PFSK-1 (cell line): Measurements from ENCODE around the gene BBIP1.

Source experiments
- POLR2AphosphoS5 ChIP-seq: IDR thresholded peaks from 2 replicates; pipeline ENCODE4 v1.6.1; 2012; ENCODE audit warnings: low read depth, mild to moderate bottlenecking, control low read depth, low read length, moderate library complexity
- SIN3A ChIP-seq: IDR thresholded peaks from 2 replicates; pipeline ENCODE4 v1.6.1; 2012; ENCODE audit warnings: mild to moderate bottlenecking, low read length, moderate library complexity, borderline replicate concordance; ENCODE audit not compliant: insufficient read depth
- TAF1 ChIP-seq: IDR thresholded peaks from 2 replicates; pipeline ENCODE4 v1.6.1; 2012; ENCODE audit warnings: low read length, control low read depth, borderline replicate concordance; ENCODE audit not compliant: insufficient read depth
- TF ChIP-seq, protein P1 (sequence below), 2 experiments: IDR thresholded peaks; 2 replicates each; pipeline versions ENCODE4 v1.6.1 to v1.8.0; 2011 to 2012; ENCODE audit warnings: low read depth in 2 of 2, low read length in 2 of 2, control low read depth in 1 of 2, inconsistent platforms in 1 of 2, mild to moderate bottlenecking in 1 of 2, moderate library complexity in 1 of 2; ENCODE audit not compliant: insufficient read depth in 1 of 2

DNA sequence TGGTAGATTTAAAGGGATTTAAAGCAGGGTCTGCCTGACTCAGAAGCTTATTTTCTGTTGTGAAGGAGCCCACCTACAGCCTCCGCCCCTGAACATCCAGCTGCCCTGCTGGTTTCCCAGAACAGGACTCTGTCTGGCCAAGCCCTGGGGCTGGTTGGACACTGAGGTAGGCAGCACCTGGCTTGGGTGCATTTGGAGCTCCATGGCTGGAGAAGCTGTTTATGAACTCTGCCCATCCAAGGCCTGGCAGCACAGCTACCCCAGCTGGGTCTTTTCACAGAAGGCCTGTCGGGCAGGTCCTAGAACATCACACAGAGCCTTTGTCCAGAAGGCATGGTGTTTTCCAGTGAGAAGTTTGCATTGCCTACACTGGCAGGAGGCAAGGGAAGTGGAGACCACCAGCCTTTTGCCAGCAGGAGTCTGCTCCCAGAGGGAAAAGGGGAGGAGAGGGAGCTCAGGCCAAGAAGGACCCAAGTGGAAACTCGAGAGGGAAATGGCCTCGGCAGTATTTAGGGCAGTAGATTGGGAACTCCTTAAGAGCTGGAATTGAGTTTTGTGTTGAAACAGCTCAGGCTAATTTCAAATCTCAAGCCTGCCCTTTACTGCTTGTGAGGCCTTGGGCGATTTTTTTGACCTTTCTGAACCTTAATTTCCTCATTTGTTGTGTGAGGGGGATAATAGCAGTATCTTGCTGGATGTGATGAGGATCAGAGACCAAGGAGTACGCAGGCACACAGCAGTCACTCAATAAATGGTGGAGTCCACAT, 59.6 kb downstream of the BBIP1 start:
- no peak for TF ChIP-seq SIN3A
- no peak for TF ChIP-seq POLR2AphosphoS5
- TF ChIP-seq, protein P1, sequence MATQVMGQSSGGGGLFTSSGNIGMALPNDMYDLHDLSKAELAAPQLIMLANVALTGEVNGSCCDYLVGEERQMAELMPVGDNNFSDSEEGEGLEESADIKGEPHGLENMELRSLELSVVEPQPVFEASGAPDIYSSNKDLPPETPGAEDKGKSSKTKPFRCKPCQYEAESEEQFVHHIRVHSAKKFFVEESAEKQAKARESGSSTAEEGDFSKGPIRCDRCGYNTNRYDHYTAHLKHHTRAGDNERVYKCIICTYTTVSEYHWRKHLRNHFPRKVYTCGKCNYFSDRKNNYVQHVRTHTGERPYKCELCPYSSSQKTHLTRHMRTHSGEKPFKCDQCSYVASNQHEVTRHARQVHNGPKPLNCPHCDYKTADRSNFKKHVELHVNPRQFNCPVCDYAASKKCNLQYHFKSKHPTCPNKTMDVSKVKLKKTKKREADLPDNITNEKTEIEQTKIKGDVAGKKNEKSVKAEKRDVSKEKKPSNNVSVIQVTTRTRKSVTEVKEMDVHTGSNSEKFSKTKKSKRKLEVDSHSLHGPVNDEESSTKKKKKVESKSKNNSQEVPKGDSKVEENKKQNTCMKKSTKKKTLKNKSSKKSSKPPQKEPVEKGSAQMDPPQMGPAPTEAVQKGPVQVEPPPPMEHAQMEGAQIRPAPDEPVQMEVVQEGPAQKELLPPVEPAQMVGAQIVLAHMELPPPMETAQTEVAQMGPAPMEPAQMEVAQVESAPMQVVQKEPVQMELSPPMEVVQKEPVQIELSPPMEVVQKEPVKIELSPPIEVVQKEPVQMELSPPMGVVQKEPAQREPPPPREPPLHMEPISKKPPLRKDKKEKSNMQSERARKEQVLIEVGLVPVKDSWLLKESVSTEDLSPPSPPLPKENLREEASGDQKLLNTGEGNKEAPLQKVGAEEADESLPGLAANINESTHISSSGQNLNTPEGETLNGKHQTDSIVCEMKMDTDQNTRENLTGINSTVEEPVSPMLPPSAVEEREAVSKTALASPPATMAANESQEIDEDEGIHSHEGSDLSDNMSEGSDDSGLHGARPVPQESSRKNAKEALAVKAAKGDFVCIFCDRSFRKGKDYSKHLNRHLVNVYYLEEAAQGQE (IDR thresholded peaks at IDR 0.05; ENCODE audit: insufficient read depth in 1 of 2, low read depth in 2 of 2, low read length in 2 of 2), result no peak
- TF ChIP-seq TAF1, result no peak
